Left hindlimb (tissue), 1 donor: Measurements from ENCODE around the gene GSK3B.
"Not testable (repeated sequence)": the region's sequence is repeated elsewhere in the genome, so short reads cannot be mapped to it uniquely, and the experiment has no call there.

Source experiments
- DNase-seq: peaks from one replicate; pipeline ENCODE4 v3.0.0-alpha.2; 2018

Gene GSK3B

DNA sequence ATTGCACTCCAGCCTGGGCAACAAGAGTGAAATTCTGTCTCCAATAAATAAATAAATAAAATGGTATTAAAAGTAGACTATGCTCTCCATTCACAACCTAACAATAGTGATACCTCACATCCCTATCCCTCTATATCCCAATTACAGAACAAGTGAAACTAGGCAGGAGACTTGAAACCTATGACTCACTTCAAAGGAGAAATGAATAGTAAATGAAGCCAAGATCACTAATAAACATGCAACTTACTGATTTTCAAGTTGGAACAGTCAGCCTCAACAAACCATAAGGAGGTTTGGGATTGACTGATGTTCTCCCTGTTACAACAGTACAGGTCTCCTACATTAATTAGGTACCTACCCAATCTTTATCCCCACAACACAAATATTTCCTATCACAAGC lies 103.4 kb downstream of the GSK3B start:
- DNase-seq: no peak

DNA sequence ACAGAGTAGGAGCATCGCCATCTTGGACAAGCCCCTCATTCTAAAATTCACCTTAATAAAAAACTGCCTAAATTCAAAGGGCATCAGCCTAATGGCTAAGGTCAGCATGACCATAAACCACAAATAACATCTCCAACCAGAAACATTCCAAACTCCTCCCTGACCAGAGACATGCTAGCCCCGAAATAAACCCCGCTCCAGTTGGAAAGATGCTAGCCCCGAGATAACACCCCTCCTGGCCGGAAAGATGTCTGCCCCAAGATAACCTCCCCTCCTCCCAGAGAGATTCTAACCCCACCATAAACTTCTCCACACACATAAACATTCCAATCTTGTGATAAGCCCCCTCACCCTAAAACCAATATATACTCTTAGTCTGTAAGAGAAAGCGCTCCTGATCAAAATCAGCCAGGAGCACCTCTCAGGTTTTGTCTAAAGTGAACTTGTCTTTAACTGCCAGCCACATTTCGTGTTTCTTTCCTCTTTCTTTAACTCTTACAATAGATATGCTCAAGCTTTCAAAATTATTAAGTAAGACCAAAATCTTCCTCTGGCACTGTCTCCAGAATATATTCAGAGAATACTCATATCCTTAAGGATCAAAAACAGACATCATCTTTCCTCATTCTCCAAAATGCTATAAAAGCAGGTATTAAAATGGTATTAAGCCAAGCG lies 104.1 kb downstream of the GSK3B start:
- no peak for DNase-seq

DNA sequence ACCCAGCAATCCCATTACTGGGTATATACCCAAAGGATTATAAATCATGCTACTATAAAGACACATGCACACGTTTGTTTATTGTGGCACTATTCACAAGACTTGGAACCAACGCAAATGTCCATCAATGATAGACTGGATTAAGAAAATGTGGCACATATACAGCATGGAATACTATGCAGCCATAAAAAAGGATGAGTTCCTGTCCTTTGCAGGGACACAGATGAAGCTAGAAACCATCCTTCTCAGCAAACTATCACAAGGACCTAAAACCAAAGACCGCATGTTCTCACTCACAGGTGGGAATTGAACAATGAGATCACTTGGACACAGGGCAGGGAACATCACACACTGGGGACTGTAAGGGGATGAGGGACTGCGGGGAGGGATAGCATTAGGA lies 107.4 kb downstream of the GSK3B start:
- not testable (repeated sequence) for DNase-seq

DNA sequence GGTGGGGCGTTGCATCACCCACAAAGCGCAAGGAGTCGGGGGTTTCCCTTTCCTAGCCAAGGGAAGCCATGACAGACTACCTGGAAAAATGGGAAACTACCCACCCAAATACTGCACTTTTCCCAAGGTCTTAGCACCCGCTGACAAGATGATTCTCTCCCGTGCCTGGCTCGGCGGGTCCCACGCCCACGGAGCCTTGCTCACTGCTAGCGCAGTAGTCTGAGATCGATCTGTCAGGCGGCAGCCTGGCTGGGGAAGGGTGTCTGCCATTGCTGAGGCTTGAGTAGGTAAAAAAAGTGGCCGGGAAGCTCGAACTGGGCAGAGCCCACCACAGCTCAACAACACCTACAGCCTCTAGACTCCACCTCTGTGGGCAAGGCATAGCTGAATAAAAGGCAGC lies 112.9 kb downstream of the GSK3B start:
- no peak for DNase-seq

DNA sequence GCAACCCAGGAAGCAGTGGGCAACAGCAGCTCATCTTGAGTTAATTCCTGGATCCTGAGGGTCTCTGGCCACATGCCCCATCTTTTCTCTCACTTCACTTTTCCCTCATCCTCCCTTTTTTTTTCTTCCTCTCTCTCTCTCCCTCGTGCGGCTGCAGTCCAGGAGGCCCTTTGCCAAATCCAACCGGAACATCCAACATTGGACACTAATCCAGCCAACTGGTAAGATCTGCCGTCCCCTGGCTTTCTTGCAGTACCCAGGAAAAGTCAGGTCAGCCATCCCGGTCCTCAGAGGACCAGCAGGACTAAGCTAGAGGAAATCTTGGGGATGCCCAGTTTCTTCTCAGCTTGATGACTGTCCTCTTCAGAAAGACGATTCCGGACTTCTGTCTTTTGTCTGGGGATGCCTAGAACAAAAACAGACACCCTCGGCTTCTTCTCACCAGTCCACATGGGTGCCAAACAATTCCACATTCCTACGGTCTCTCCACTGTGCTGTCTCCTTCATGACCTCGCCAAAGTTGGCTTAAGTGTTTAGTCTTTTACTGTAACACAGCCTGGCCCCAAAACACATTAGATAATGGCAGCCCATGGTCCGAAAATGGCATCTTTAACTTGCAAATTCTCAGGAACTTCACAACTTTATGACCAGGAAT lies 115.6 kb downstream of the GSK3B start:
- DNase-seq: no peak

DNA sequence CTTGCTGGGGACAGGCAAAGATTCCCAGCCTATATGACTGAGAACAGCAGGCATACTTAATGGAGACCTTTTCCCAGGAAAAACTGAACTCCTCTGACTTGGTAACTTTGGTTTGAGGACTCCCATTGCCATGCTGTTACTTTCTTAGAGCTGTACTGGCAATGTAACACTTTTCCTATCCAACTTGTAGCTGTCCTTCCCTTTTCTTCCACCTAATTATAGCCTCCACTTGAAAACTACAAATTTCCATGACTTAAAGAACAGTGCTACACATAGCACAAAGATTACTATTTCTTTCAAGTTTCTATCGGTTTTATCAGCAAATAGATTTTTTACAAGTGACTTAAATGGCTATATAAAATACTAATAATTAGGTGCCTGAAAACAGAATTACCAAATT lies 116.9 kb downstream of the GSK3B start:
- no peak for DNase-seq

DNA sequence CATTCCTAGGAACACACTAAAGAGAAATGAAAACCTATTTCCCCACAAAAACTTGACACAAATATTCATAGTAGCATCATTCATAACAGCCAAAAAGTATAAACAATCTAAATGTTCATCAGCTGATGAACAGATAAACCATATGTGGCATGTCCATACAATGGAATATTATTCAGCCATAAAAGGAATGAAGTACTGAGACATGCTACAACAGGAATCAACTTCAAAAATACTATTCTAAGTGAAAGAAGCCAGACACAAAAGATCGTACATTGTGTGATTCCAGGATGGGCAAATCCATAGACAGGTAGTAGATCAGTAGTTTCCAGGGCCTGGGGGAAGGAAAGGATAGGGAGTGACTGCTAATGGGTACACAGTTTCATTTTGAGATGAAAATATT lies 118.0 kb downstream of the GSK3B start:
- DNase-seq: no peak

DNA sequence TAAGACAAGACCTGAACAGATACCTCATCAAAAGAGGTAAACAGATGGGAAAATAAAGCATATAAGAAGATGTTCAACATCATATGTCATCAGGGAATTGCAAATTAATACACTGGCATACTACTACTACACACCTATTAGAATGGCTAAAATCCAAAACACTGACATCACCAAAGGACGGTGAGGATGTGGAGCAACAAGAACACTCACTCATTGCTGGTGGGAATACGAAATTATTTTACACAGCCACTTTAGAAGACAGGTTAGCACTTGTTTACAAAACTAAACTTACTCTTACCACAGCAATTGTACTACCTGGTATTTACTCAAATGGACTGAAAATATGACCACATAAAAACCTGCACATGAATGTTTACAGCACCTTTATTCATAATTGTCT lies 119.6 kb downstream of the GSK3B start:
- DNase-seq: no peak

DNA sequence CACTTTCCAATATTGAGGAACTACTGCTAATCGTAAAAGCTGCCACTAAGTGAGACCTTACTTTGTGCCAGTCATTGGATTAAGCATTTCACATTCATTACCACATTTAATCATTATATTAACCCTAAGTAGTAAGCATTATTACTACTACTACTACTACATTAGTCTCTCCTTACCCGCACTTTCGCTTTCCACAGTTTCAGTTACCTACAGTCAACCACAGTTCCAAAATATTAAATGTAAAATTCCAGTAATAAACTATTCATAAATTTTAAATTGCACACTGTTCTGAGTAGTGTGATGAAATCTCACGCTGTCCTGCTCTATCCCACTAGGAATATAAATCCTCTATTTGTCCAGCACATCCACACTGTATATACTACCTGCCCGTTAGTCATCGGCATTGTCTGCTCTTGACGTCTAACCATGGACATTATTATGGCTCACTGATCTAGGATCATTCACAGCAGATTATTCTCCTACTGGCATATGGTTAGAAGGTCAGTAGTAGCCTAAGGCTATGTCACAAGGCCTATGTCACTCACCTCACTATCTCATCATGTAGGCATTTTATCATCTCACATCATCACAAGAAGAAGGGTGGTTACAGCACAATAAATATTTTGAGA lies 121.1 kb downstream of the GSK3B start:
- no peak for DNase-seq

DNA sequence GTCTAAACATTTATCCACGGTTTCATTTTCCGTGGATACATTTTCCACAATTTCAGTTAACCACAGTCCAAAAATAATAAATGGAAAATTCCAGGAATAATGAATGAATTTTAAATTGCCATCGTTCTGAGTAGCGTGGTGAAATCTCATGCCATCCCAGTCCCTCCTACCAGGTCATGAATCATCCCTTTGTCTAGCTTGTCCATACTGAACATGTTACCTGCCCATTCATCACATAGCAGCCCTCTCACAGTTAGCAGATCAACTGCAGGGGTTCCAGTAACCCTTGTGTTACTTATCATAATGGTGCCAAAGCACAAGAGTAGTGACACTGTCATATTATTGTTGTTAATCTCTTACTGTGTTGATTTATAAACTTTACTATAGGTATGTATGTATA lies 124.5 kb downstream of the GSK3B start:
- no peak for DNase-seq

DNA sequence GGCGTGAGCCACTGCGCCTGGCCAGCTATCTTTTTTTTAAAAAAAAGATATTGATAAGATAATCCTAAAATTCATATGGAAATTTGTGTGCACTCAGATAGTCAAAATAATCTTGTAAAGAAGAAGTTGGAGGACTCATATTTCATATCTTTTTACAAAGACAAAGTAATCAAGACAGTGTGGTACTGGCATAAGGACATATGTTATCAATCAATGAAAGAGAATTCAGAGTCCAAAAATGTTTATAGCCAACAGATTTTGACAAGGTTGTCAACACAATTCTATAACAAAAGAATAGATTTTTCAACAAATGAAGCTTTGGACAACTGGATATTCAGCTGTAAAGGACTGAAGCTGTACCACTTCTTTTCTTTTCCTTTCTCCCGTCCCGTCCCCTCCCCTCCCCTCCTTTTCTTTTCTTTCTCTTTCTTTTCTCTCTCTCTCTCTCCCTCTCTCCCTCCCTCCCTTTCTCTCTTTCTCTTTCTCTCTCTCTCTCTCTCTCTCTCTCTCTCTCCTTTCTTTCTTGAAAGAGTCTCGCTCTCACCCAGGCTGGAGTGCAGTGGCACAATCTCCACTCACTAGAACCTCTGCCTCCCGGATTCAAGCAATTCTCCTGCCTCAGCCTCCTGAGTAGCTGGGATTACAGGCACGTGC lies 126.8 kb downstream of the GSK3B start:
- no peak for DNase-seq

DNA sequence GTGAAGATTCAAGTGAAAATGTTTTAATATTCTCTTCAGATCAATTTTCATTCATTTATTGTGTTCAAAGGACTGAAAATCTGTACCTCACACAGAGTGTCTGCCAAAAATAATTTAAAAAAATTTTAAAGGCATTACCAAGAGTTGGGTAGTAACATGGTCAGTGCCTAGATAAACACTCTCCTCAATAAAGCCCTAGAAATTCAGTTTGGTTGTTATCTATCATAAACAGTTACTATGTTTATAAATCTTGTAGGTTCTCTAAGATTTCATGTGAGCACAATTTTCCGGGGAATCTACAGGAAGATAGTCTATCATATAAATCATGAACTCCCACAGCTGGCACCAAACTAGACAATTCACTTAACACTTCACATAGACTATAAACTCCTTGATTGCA lies 128.6 kb downstream of the GSK3B start:
- DNase-seq: no peak

DNA sequence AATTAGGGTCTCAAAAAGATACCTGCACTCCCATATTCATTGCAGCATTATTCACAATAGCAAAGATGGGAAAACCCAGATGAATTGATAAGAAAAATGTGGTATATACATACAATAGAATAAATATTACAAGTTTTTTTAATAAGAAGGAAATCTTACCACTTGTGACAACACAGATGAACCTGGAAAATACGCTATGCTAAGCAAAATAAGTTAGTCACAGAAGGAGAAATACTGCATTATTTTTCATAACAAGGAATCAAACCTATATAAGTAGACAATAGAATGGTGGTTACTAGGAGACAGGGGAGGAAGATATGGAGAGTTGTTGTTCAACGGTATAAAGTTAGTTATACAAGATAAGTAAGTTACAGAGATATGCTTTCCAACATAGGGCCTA lies 130.0 kb downstream of the GSK3B start:
- no peak for DNase-seq

DNA sequence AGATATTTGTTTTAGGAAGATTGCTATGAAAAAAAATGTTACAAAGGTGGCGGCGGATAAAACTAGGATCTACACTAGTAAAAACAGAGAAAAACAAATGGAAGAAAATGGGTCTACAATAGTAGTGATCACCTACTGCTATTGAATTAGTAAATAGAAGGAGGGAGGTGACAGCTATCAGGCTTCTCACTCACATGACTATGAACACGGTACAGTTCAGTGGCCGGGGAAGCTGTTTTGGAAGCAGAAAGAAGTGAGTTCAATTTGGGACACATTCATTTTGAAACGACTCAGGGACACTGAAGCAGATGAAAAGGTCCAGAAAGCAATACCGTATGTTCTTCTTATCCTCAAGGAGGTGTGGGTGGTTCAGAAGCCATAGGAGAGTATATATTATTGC lies 138.3 kb downstream of the GSK3B start:
- DNase-seq: no peak

DNA sequence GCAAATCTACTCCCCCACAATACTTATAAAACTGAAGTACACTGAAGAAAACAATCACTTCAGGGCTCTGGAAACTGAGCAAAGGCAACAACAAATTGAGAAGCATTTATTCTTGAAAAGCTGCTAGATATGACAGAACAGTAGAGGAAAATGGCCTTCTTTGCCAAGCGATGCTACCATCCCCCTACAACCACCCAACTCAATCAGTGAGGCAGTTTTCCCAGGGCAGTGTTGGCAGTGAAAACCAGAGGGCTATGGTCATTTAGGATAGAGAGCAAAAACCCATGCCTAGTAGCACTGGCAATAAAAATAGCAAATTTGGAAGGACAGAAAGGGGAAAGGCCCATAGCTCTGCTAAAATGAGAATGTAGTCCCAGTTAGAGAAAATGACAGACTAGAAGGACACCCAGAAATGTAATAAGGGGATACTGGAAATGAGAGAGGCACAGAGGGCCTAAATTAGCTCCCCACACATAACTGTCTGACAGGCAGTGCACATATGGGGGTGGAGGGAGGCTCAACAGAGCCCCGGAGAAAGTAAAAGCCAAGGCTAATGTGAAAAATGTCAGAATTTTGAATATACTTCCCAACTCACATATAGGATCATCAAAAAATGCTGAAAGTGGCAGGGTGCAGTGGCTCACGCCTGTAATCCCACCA lies 143.5 kb downstream of the GSK3B start:
- peak; percentile 28 for DNase-seq

DNA sequence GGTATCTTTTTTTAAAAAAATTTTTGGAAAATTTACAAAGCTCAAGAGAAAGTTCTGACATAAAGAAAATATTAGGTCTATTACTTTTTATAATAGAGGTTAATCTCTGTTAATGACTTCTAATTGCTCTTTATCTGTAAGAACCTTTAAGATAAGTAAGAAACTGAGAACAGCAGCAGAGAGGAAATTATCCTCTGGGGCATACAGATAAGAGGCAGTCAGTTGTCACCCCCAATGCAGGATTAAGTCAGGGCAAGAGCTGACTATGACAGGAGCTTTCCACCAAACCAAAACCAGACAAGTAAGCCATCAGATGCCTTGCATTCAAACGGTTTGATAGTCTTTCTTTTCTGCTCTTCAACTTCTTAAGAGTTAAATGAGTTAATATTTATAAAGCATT lies 149.0 kb downstream of the GSK3B start:
- DNase-seq: no peak

DNA sequence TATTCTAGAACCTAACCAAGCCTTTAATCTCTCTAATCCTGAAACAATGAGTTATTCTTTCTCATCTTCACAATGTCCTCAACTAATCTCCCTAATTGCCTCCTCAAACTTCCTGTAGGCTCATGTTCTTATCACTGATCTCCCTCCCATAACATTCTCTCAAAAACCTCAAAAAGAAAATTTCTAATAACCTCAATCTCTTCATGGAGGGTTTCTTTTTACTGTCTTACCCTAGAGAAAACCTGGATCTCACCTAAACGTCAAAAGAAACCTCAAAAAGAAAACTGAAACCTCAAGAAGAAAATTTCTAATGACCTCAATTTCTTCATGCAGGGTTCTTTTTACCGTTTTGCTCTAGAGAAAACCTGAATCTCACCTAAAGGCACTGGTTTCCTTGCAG lies 150.2 kb downstream of the GSK3B start:
- no peak for DNase-seq

DNA sequence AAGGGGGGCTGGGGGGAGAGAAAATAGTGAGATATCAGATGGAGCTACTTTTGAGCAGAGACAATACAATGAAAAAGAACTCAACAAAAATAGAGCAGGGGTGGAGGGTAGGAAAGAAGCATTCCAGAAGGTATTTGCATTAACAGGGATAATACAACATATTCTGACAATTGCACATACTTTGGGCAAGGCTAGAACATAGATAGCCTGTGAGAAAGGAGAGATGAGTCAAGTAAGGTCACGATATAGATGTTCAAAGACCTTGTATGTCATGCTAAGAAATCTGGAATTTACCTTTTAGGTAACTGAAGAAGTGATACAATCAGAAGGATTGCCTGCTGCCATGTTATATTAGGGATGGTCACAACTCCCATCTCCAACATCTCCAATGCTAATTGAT lies 155.2 kb downstream of the GSK3B start:
- DNase-seq: no peak

DNA sequence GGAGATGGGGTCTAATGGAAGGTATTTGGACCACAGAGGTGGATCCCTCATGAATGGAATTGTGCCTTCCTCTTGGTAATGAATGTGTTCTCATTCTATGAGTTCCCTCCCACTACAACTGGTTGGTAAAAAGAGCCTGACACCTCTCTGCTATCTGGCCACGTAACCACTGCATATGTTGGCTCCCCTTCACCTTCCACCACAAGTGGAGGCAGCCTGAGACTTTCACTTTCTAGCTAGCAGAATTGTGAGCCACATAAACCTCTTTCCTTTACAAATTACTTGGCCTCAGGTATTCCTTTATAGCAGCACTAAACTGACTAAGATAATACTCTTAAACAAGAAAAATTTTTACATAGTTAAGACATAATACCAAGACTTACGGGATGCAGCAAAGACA lies 157.0 kb downstream of the GSK3B start:
- DNase-seq: no peak

DNA sequence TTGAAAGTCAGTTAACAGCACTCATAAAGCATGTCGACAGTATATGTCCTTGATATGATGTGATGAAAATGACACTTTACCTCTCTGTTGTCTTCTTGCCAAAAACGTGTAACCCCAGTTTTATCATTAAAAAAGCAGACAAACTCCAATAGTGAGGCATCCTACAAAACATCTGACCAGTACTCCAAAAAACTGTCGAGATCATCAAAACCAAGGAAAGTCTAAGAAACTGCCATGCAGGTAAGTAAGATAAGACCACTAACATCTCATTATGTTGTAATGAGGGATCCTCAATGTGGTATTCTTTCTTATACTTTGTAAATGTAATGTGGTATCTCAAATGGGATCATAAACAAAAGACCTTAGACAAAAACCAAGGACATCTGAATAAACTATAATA lies 160.0 kb downstream of the GSK3B start:
- DNase-seq: no peak

DNA sequence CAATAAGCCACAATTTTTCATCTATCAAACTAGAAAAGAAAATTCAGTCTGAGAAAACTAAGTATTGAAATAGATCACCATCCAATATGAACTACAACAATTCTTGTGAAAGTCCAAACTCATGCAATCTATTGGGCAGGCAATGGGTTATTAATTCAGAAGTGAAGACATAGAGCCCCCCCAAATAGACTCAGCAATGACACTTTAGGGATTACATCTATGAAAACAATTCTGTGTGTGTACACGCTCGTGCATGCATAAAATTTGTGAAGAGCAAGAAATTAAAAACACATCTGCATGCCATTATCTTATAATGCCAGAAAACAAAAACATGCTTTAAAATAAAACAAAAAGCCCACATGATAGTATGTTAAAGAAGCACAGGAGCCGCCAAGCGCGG lies 161.0 kb downstream of the GSK3B start:
- no peak for DNase-seq

DNA sequence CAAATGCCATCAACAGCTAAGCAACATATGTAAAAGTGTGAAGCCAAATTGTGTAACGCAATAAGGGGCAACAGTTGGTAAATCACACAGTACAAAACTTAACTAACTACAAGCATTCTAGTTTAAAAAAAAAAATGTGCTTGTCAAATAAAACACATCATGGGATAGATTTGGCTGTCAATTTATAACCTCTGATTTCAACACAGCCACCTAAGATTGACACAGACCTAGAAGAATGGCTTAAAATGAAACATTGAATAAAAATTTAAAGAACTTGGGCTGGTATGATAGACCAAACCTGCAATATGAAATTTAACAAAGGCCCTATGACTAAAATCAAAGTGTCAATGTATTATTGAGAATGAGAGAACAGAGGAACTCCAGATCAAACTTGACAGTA lies 164.0 kb downstream of the GSK3B start:
- no peak for DNase-seq

DNA sequence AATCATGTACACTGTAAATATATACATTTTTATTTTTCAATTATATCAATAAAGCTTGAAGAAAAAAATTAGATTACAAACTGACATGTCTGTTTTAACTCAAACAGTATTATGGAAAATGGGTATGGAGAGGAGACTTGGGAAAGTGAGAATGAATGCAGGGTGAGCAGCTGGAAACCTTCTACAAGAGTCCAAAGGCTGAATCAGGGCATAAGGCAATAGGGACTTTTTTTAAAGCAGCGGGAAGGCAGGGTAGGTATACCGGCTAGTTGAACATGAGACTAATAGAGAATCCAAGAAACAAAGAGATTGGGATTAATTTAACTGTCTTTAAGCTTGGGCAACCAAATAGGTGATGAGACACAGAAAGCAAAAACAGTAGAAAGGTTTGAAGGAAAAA lies 167.1 kb downstream of the GSK3B start:
- DNase-seq: no peak
